B cell (primary cell): ENCODE data around the gene SMARCAD1. TPM values are rescaled to one million over a fixed set of nuclear protein-coding genes. Genes with fewer than 3 reads are reported as not detected.

ENCODE experiments used
- ATAC-seq: fragments of 200-7000 bp; cut with Tn5 transposase; one replicate; pipeline ENCODE4 v1.10.0; 2021; ENCODE audit warnings: low read depth, mild to moderate bottlenecking, moderate number of reproducible peaks, moderate library complexity
- CTCF ChIA-PET: fragments of 350-600 bp; sonication (Branson Sonifier 250); formaldehyde crosslinking; loops from one replicate; lab custom pipeline; 2021; ENCODE audit warnings: antibody characterized with exemption, inconsistent platforms; lab: Charles Lee
- POLR2A ChIA-PET: fragments of 350-600 bp; sonication (Branson Sonifier 250); formaldehyde crosslinking; loops from one replicate; lab custom pipeline; 2021; ENCODE audit warnings: antibody characterized with exemption; lab: Charles Lee
- DNase-seq: peaks from one replicate; pipeline ENCODE4 v3.0.0; 2013
- H2AFZ ChIP-seq: 2 replicates; pipeline ENCODE4 v1.6.1; 2012; ENCODE audit warnings: mild to moderate bottlenecking, low read depth, low read length; ENCODE audit not compliant: insufficient read depth, poor library complexity, severe bottlenecking
- H3K27ac ChIP-seq, 2 donors: 1 replicate in 1 of 2; 2 replicates in 1 of 2; pipeline ENCODE4 v1.5.1; 2012 to 2013; ENCODE audit warnings: low read length in 2 of 2, mild to moderate bottlenecking in 2 of 2, moderate library complexity in 1 of 2
- H3K27me3 ChIP-seq, 4 experiments: fragments of 200-600 bp in 1 of 4; sonication (generic) in 1 of 4; replicated peaks in 1 of 4; 1 replicate in 2 of 4; 2 replicates in 2 of 4; pipeline versions ENCODE4 v1.6.1 to v1.7.0; 2013 to 2016; ENCODE audit warnings: low read length in 3 of 4, mild to moderate bottlenecking in 2 of 4, mixed read lengths in 1 of 4, moderate library complexity in 1 of 4; ENCODE audit not compliant: insufficient read depth in 4 of 4, control insufficient read depth in 3 of 4; ENCODE audit errors: control extremely low read depth in 1 of 4
- H3K36me3 ChIP-seq, 2 experiments: replicated peaks in 1 of 2; 1 replicate in 1 of 2; 2 replicates in 1 of 2; pipeline versions ENCODE4 v1.6.1 to v1.7.1; 2013; ENCODE audit warnings: low read length in 1 of 2; ENCODE audit not compliant: insufficient read depth in 2 of 2, control insufficient read depth in 1 of 2; ENCODE audit errors: control extremely low read depth in 1 of 2, extremely low read depth in 1 of 2
- H3K4me1 ChIP-seq, 2 donors: fragments of 200-600 bp in 1 of 2; sonication (generic) in 1 of 2; 1 replicate in 1 of 2; 2 replicates in 1 of 2; pipeline versions ENCODE4 v1.5.1 to v1.6.1; 2013 to 2017; ENCODE audit warnings: low read length in 2 of 2; ENCODE audit not compliant: control insufficient read depth in 2 of 2, insufficient read depth in 2 of 2
- H3K4me2 ChIP-seq: replicated peaks from 2 replicates; pipeline ENCODE3; 2012; ENCODE audit warnings: mild to moderate bottlenecking, low read depth, low read length; ENCODE audit not compliant: poor library complexity, severe bottlenecking
- H3K4me3 ChIP-seq, 5 experiments: fragments of 200-600 bp in 1 of 5; sonication (generic) in 1 of 5; 1 replicate in 3 of 5; 2 replicates in 2 of 5; pipeline versions ENCODE4 v1.5.1 to v1.7.0; 2011 to 2016; ENCODE audit warnings: low read length in 4 of 5, mild to moderate bottlenecking in 4 of 5, low read depth in 2 of 5, control low read depth in 1 of 5, moderate library complexity in 1 of 5; ENCODE audit not compliant: insufficient read depth in 1 of 5; ENCODE audit errors: control extremely low read depth in 1 of 5, extremely low read depth in 1 of 5
- H3K79me2 ChIP-seq: fragments of 200-600 bp; sonication (generic); one replicate; pipeline ENCODE4 v1.6.0; 2016; ENCODE audit warnings: low read length; ENCODE audit not compliant: control insufficient read depth, insufficient read depth
- H3K9ac ChIP-seq: fragments of 200-600 bp; sonication (generic); 2 replicates; pipeline ENCODE4 v1.6.1; 2017; ENCODE audit warnings: mild to moderate bottlenecking, low read length, moderate library complexity
- H3K9me3 ChIP-seq, 3 donors: one replicate each; pipeline versions ENCODE4 v1.6.1 to v1.7.1; 2013; ENCODE audit warnings: low read length in 2 of 3; ENCODE audit not compliant: control insufficient read depth in 2 of 3, insufficient read depth in 1 of 3; ENCODE audit errors: control extremely low read depth in 1 of 3
- H4K20me1 ChIP-seq: 2 replicates; pipeline ENCODE4 v1.6.0; 2012; ENCODE audit warnings: mild to moderate bottlenecking, low read length; ENCODE audit not compliant: insufficient read depth, control insufficient read depth, poor library complexity, severe bottlenecking
- H3K27ac Mint-ChIP-seq: one replicate; pipeline ENCODE4 v1.8.0; 2021; ENCODE audit warnings: mixed read lengths
- H3K27me3 Mint-ChIP-seq: one replicate; pipeline ENCODE4 v1.8.0; 2021; ENCODE audit warnings: mixed read lengths
- H3K4me1 Mint-ChIP-seq: one replicate; pipeline ENCODE4 v1.8.0; 2021; ENCODE audit warnings: mixed read lengths
- H3K4me3 Mint-ChIP-seq: one replicate; pipeline ENCODE4 v1.8.0; 2021; ENCODE audit warnings: mixed read lengths
- H3K9me3 Mint-ChIP-seq: one replicate; pipeline ENCODE4 v1.8.0; 2022; ENCODE audit warnings: mixed read lengths; ENCODE audit not compliant: insufficient read depth
- EZH2 ChIP-seq: IDR thresholded peaks from 2 replicates; pipeline ENCODE4 v1.6.1; 2012; ENCODE audit warnings: borderline replicate concordance, low read depth, mild to moderate bottlenecking, moderate library complexity, low read length; ENCODE audit not compliant: insufficient read depth, poor library complexity, severe bottlenecking
- WGBS: methylation state at CpG from one replicate; pipeline ENCODE4 v1.1.5; 2013; ENCODE audit warnings: missing lambda C conversion rate; ENCODE audit not compliant: insufficient coverage; 5-methylcytosine and 5-hydroxymethylcytosine counted together
- intact Hi-C: fragments of 100-400 bp; cut with micrococcal nuclease; formaldehyde crosslinking; loops from one replicate; pipeline ENCODE4 v1.10.0; 2022
- polyA plus RNA-seq: library from polyadenylated mRNA; depleted of rRNA; stranded (reverse); fragments of >200 nt; gene quantifications from 2 replicates; pipeline ENCODE4 v1.2.3, GENCODE V29; 2012
- total RNA-seq, 2 donors: library from RNA; stranded (reverse); fragments of 120-200 nt in 1 of 2; gene quantifications; 1 replicate in 1 of 2; 2 replicates in 1 of 2; pipeline versions ENCODE4 v1.2.3 to v1.2.4, GENCODE V29; 2013 to 2022
- TF ChIP-seq, protein P1 (sequence below): fragments of 200-600 bp; IDR thresholded peaks from one replicate; pipeline ENCODE4 v1.8.0; 2022; ENCODE audit warnings: antibody characterized with exemption, mild to moderate bottlenecking

The SMARCAD1 gene
- total and polyA plus RNA-seq, 2 donors (not counting 1 experiment from before 2014, with no cell fraction given) = 8.2 to 26.7 TPM

DNA sequence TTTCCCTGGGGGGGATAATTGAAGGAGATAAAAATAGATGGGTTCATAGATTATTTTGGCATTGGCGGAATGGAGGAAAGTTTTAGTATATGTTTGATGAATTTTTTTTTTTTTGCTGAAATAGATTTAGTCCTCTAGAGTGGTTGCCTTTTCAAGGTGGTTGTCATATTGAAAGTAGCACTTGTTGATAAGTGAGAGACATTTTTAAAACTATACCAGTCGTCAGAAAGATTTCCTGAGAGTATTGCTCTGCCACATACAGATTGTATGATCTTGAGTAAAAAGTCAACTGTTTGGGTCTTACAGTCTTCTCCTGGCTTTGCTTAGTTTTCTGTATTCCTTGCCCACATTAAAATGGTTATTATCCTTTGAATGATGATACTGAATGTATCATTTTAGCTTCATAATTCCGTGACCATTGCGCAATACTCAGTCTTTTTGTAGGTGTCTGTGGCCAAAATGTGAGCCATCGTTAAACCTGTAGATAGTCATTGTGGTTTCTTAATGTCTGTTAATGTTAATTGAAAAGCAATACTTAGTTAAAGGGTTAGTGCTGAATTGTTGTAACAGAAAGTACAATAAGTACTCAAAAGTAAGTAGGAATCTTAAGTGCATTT is 7.1 kb downstream of the SMARCAD1 start:
- H3K27ac Mint-ChIP-seq = no peak overlapping the region
- no peak overlapping the region for H3K4me2 ChIP-seq
- no peak overlapping the region for H2AFZ ChIP-seq
- H3K27me3 Mint-ChIP-seq = no peaks in the 10 kb centered on the region
- peaks cover 2 to 34% of the 10 kb centered on the region in 2 experiments for H3K36me3 ChIP-seq
- H3K9me3 ChIP-seq = no peaks in the 10 kb centered on the region
- POLR2A ChIA-PET = no interaction called here
- peaks cover 12% of the 10 kb centered on the region for H3K4me1 Mint-ChIP-seq
- intact Hi-C loops = no loop called here
- H3K9me3 Mint-ChIP-seq = no peaks in the 10 kb centered on the region
- no peak overlapping the region for H3K4me3 ChIP-seq
- DNase-seq = no peak
- no peaks in the 10 kb centered on the region for H3K4me1 ChIP-seq
- no peak overlapping the region for H3K9ac ChIP-seq
- no peaks in the 10 kb centered on the region for H3K27me3 ChIP-seq
- no peak overlapping the region for H3K27ac ChIP-seq
- ATAC-seq = no peak
- TF ChIP-seq EZH2 = no peak
- TF ChIP-seq, protein P1, sequence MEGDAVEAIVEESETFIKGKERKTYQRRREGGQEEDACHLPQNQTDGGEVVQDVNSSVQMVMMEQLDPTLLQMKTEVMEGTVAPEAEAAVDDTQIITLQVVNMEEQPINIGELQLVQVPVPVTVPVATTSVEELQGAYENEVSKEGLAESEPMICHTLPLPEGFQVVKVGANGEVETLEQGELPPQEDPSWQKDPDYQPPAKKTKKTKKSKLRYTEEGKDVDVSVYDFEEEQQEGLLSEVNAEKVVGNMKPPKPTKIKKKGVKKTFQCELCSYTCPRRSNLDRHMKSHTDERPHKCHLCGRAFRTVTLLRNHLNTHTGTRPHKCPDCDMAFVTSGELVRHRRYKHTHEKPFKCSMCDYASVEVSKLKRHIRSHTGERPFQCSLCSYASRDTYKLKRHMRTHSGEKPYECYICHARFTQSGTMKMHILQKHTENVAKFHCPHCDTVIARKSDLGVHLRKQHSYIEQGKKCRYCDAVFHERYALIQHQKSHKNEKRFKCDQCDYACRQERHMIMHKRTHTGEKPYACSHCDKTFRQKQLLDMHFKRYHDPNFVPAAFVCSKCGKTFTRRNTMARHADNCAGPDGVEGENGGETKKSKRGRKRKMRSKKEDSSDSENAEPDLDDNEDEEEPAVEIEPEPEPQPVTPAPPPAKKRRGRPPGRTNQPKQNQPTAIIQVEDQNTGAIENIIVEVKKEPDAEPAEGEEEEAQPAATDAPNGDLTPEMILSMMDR = no peak
- H3K79me2 ChIP-seq = peaks cover 52% of the 10 kb centered on the region
- no peak overlapping the region for H3K4me3 Mint-ChIP-seq
- 91% methylated on average over 2 of the region's 5 CpGs for WGBS
- peaks cover 16% of the 10 kb centered on the region for H4K20me1 ChIP-seq
- CTCF ChIA-PET = no interaction called here

DNA sequence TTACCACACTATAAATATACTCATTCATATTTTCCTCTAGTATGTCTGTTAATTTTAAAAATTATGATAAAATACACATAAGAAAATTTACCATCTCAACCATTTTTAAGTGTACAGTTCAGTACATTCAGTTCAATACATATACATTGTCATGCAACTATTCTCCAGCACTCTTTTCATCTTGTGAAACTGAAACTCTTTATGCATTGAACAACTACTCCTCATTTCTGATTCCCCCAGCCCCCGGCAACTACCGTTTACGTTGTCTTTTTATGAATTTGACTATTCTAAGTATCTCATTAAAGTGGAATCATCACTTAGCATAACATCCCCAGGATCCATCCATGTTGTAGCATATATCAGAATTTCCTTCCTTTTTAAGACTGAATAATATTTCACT is 8.7 kb downstream of the SMARCAD1 start:
- Mint-ChIP-seq H3K27ac (no peak overlapping the region), H3K4me3 (no peak overlapping the region), H3K9me3 (no peaks in the 10 kb centered on the region), H3K4me1 (peaks cover 7% of the 10 kb centered on the region), H3K27me3 (no peaks in the 10 kb centered on the region)
- Histone ChIP-seq H3K27ac (no peak overlapping the region), H3K79me2 (peaks cover 42% of the 10 kb centered on the region), H3K27me3 (no peaks in the 10 kb centered on the region), H3K4me3 (no peak overlapping the region), H3K9me3 (no peaks in the 10 kb centered on the region), H4K20me1 (peaks cover 16% of the 10 kb centered on the region), H3K4me2 (no peak overlapping the region), H2AFZ (no peak overlapping the region), H3K36me3 (peaks cover 2 to 31% of the 10 kb centered on the region in 2 experiments), H3K4me1 (no peaks in the 10 kb centered on the region), H3K9ac (no peak overlapping the region)
- ATAC-seq (no peak), DNase-seq (no peak)
- intact Hi-C loops = no loop called here
- POLR2A ChIA-PET = no interaction called here
- no CpG with 5 or more reads among the region's 3 CpGs for WGBS
- CTCF ChIA-PET = no interaction called here
- TF ChIP-seq EZH2 = no peak
